ENCODE measurements around the gene CCDC40.
"Not testable (repeated sequence)": the region's sequence is repeated elsewhere in the genome, so short reads cannot be mapped to it uniquely, and the experiment has no call there.

CCDC40 gene

GRCh38 chr17:80087346-80088265, 51.2 kb downstream of the CCDC40 start:
- no peak for DNase-seq

- no peak for DNase-seq
These were observed 53.3 kb downstream of the CCDC40 start for GRCh38 chr17:80089762-80090161.

- DNase-seq, result not testable (repeated sequence)
These were observed 53.7 kb downstream of the CCDC40 start for GRCh38 chr17:80090164-80090563.

- no peak for DNase-seq
These were observed 54.9 kb downstream of the CCDC40 start for GRCh38 chr17:80091376-80091775.

GRCh38 chr17:80092959-80093358, 56.5 kb downstream of the CCDC40 start:
- DNase-seq, result no peak

- DNase-seq, result no peak
These were observed 58.8 kb downstream of the CCDC40 start for GRCh38 chr17:80095038-80095843.

GRCh38 chr17:80095844-80096475, 59.5 kb downstream of the CCDC40 start:
- DNase-seq, result no peak

- DNase-seq, result no peak
These were observed 60.1 kb downstream of the CCDC40 start for GRCh38 chr17:80096561-80097021.

- no peak for DNase-seq
These were observed 60.7 kb downstream of the CCDC40 start for GRCh38 chr17:80097127-80097621.

GRCh38 chr17:80097844-80098691, 61.6 kb downstream of the CCDC40 start:
- DNase-seq, result no peak

- DNase-seq, result no peak
These were observed 63.0 kb downstream of the CCDC40 start for GRCh38 chr17:80099291-80100034.

- no peak for DNase-seq
These were observed 63.5 kb downstream of the CCDC40 start for GRCh38 chr17:80100035-80100323.

GRCh38 chr17:80101011-80101945, 64.8 kb downstream of the CCDC40 start, which contains the start of gene GAA:
TSS of gene GAA (plus strand) at chr17:80101581. CDS start at chr17:80104587, 3,006 bp downstream.
- peak in 1 of 2 experiments; percentile 67 for DNase-seq

- DNase-seq, result no peak
These were observed 65.7 kb downstream of the CCDC40 start for GRCh38 chr17:80101946-80102663.

GRCh38 chr17:80102664-80103448, 66.4 kb downstream of the CCDC40 start:
- DNase-seq, result no peak

- no peak for DNase-seq
These were observed 67.1 kb downstream of the CCDC40 start for GRCh38 chr17:80103449-80104085.

- DNase-seq, result no peak
These were observed 68.0 kb downstream of the CCDC40 start for GRCh38 chr17:80104321-80104955.

- DNase-seq, result no peak
These were observed 68.5 kb downstream of the CCDC40 start for GRCh38 chr17:80104956-80105375.
